Activated CD4-positive, alpha-beta T cell treated with anti-CD3 and anti-CD28 coated beads for 36 hours (primary cell): ENCODE results near the gene CTSO. TPM values are rescaled to one million over a fixed set of nuclear protein-coding genes. Genes with fewer than 3 reads are reported as not detected.
"Not testable (repeated sequence)": the region's sequence is repeated elsewhere in the genome, so short reads cannot be mapped to it uniquely, and the experiment has no call there.

Experiments used
- ATAC-seq: fragments of 200-7000 bp; cut with Tn5 transposase; one replicate; pipeline ENCODE4 v1.10.0; 2021; ENCODE audit warnings: mild to moderate bottlenecking, moderate library complexity
- CTCF ChIA-PET: fragments of 350-600 bp; sonication (Branson Sonifier 250); formaldehyde crosslinking; loops from one replicate; lab custom pipeline; 2021; ENCODE audit warnings: antibody characterized with exemption; lab: Charles Lee
- POLR2A ChIA-PET: fragments of 350-600 bp; sonication (Branson Sonifier 250); formaldehyde crosslinking; loops from one replicate; lab custom pipeline; 2021; ENCODE audit warnings: antibody characterized with exemption, inconsistent platforms; lab: Charles Lee
- DNase-seq: peaks from one replicate; pipeline ENCODE4 v3.0.0-alpha.2; 2020
- H3K27ac Mint-ChIP-seq: one replicate; pipeline ENCODE4 v1.8.0; 2021; ENCODE audit warnings: mixed read lengths
- H3K27me3 Mint-ChIP-seq: one replicate; pipeline ENCODE4 v1.8.0; 2021; ENCODE audit warnings: mixed read lengths
- H3K36me3 Mint-ChIP-seq: one replicate; pipeline ENCODE4 v1.8.0; 2021; ENCODE audit warnings: low read depth, mixed read lengths
- H3K4me1 Mint-ChIP-seq: one replicate; pipeline ENCODE4 v1.8.0; 2021; ENCODE audit warnings: mixed read lengths
- H3K4me3 Mint-ChIP-seq: one replicate; pipeline ENCODE4 v1.8.0; 2021; ENCODE audit warnings: mild to moderate bottlenecking, moderate library complexity, mixed read lengths
- H3K9me3 Mint-ChIP-seq: one replicate; pipeline ENCODE4 v1.8.0; 2021; ENCODE audit warnings: low read depth, mixed read lengths
- intact Hi-C, 2 experiments: fragments of 100-400 bp; cut with DNase I in 1 of 2; cut with micrococcal nuclease in 1 of 2; formaldehyde crosslinking; loops; one replicate each; pipeline versions ENCODE4 v1.14.2 to v1.15.1; 2022 to 2024; cut with DNase I, micrococcal nuclease
- total RNA-seq, 2 experiments: library from RNA; stranded (reverse); gene quantifications; one replicate each; pipeline ENCODE4 v1.2.3, GENCODE V29; 2021

CTSO gene
- total RNA-seq, 2 experiments from 2014 or later, result 2.6 to 3.0 TPM

DNA sequence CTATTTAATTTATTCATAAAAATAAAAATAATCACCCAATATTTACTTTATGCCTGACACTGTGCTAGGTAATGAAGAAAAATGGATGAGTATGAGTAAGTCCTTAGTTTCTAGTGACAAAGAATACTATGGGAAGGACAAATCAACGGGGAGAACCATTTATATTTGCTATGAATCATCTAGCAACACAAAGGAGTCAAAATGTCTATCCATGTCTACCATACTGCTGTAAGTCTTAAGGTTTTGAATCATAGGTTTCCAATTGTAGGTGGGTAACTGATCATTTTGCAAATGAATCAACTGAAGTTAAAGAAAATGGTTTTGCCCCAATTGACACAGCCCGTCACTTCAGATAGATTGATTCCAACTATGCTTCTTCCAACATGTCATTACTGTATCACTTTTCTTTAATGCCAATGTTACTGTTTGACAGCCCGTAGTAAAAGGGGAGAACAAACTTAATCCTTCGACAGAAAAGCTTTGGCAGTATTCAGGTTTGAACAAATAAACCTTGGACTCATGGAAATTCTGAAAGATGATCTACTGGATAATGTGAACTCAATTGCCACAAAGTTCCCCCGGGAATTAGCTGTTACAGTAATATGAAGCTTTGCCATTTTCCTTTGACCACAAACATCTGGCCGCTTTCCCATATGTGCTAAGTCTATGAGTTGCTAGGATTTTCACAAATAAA is 47.0 kb downstream of the CTSO start:
- no peaks in the 10 kb centered on the region for H3K4me1 Mint-ChIP-seq
- ATAC-seq, result peak; percentile 47
- no peaks in the 10 kb centered on the region for H3K9me3 Mint-ChIP-seq
- intact Hi-C loops, result no loop called here
- H3K27ac Mint-ChIP-seq, result no peak overlapping the region
- ChIA-PET POLR2A (no interaction called here), CTCF (no interaction called here)
- no peak for DNase-seq
- no peaks in the 10 kb centered on the region for H3K36me3 Mint-ChIP-seq
- H3K4me3 Mint-ChIP-seq, result no peak overlapping the region
- H3K27me3 Mint-ChIP-seq, result peaks cover 16% of the 10 kb centered on the region

DNA sequence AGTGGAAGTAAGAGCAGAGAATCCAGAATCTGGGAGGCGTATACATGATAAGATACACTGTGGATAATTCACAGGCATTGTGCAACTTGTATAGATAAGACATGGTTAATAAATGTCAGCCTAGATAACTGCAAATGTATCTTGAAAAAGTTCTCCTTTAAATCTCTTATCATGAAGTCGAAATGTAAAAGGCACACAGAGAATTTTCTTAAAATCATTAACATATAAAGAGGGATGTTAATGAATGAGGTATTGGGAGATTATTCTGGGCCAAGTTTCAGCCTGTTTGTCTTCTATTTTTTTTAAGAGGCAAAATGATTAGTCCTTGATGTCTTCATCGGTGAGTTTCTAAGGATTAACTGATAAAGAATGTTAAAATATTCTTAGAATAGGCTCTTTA is 49.3 kb downstream of the CTSO start:
- H3K9me3 Mint-ChIP-seq, result no peaks in the 10 kb centered on the region
- ChIA-PET POLR2A (no interaction called here), CTCF (no interaction called here)
- peaks cover 12% of the 10 kb centered on the region for H3K27me3 Mint-ChIP-seq
- ATAC-seq (no peak), DNase-seq (no peak)
- intact Hi-C loops, result no loop called here
- no peak overlapping the region for H3K4me3 Mint-ChIP-seq
- H3K27ac Mint-ChIP-seq, result no peak overlapping the region
- no peaks in the 10 kb centered on the region for H3K4me1 Mint-ChIP-seq
- H3K36me3 Mint-ChIP-seq, result no peaks in the 10 kb centered on the region

DNA sequence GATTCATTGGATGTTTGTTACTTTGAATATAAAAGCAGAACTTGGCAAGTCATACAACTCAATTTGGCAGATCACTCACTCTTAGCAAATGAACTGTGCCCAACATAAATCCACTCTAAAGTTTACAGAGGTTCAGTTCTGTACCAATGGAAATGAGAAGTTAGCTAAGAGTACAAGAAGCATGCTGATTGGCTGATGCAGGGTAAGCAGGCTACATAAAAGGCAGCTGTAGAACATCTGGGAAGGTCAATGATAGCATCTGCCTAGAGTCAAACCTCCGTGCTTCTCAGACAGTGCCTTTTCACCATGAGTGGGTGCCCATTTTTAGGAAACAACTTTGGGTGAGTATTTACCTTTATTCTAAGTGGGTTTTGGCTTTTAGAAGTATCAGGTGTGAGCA is 50.2 kb downstream of the CTSO start, which contains the start of gene TDO2:
Gene TDO2, plus strand, starts transcription at position 244 of the 400 bp plus-strand sequence. Its CDS starts 63 bp downstream, at position 307.
- CTCF ChIA-PET, result no interaction called here

DNA sequence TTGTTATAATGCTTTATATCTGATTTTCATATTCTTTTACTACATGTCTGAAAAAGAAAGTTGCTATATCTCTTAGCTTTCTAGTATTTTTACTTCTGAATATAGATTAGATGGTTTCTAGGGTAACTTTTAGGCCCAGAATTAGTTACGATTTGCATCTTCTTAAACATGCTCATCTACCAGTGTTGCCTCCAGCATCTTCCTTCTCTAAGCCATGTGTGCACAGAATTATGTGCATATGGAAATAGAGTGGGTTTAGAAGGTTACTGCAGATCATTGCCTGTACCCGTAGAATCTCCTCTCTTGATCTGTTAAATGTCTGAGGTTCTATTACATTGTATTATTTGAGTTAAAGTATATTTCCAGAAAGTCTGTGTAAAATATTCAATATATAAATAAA is 52.7 kb downstream of the CTSO start:
- Mint-ChIP-seq H3K27me3 (no peaks in the 10 kb centered on the region), H3K36me3 (no peaks in the 10 kb centered on the region), H3K4me3 (no peak overlapping the region), H3K4me1 (no peaks in the 10 kb centered on the region), H3K27ac (no peak overlapping the region), H3K9me3 (peaks cover 7% of the 10 kb centered on the region)
- ChIA-PET CTCF (no interaction called here), POLR2A (no interaction called here)
- intact Hi-C loops, result no loop called here
- ATAC-seq (no peak), DNase-seq (no peak)

More for the DNA sequence above, 50.2 kb downstream of the CTSO start, which contains the start of gene TDO2:
- Mint-ChIP-seq H3K9me3 (peaks cover under 1% of the 10 kb centered on the region), H3K36me3 (no peaks in the 10 kb centered on the region), H3K27me3 (peaks cover 9% of the 10 kb centered on the region), H3K4me1 (no peaks in the 10 kb centered on the region), H3K27ac (no peak within 1 kb of the TSS), H3K4me3 (no peak within 1 kb of the TSS)
- ATAC-seq, result no peak
- POLR2A ChIA-PET, result no interaction called here
- intact Hi-C loops, result no loop called here
- no peak for DNase-seq

DNA sequence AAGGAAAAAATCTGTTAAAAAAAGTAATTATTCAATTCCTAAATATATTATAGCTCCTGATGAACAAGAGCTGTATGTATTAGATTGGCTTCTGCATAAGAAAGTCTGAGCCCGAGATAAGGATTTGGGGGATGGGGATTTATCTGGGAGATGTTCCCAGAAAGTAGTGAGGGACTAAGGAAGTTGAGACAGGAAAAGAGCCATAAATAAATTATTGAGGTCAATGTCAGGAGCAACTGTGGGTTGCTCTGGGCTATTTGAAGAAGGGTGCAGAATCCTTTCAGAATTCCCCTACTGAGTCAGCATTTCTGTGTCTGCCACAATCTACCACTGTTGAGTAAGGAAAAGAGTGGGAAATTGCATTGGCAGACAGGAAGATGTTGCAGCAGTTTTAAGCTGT is 53.3 kb downstream of the CTSO start:
- no peaks in the 10 kb centered on the region for H3K4me1 Mint-ChIP-seq
- H3K27me3 Mint-ChIP-seq, result no peaks in the 10 kb centered on the region
- peaks cover 7% of the 10 kb centered on the region for H3K9me3 Mint-ChIP-seq
- ChIA-PET POLR2A (no interaction called here), CTCF (no interaction called here)
- ATAC-seq (no peak), DNase-seq (no peak)
- no peak overlapping the region for H3K27ac Mint-ChIP-seq
- H3K36me3 Mint-ChIP-seq, result no peaks in the 10 kb centered on the region
- H3K4me3 Mint-ChIP-seq, result no peak overlapping the region
- intact Hi-C loops, result no loop called here

DNA sequence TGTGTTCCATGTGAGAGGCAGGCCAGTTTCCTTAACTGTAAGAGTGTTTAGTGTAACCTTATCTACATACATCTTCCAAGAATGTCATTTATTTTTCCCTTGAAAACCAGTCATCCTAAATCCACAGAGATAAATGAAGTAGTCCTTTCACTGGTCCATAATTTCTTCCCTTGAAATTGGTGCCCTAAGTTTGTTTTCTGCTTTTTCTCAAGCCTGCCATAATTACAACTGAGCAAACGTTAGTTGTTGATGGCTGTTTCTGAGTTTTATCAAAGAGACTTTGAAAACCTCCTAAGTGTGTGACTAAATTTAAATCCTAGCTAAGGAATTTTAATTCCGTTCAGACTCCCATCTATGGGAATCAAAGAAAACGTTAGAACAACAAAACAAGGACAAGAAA is 53.8 kb downstream of the CTSO start:
- no peak for DNase-seq
- CTCF ChIA-PET, result no interaction called here
- no peaks in the 10 kb centered on the region for H3K4me1 Mint-ChIP-seq
- no peak overlapping the region for H3K4me3 Mint-ChIP-seq
- intact Hi-C loops, result no loop called here
- peaks cover 7% of the 10 kb centered on the region for H3K9me3 Mint-ChIP-seq
- no peaks in the 10 kb centered on the region for H3K27me3 Mint-ChIP-seq
- ATAC-seq, result no peak
- H3K36me3 Mint-ChIP-seq, result no peaks in the 10 kb centered on the region
- POLR2A ChIA-PET, result no interaction called here
- no peak overlapping the region for H3K27ac Mint-ChIP-seq

DNA sequence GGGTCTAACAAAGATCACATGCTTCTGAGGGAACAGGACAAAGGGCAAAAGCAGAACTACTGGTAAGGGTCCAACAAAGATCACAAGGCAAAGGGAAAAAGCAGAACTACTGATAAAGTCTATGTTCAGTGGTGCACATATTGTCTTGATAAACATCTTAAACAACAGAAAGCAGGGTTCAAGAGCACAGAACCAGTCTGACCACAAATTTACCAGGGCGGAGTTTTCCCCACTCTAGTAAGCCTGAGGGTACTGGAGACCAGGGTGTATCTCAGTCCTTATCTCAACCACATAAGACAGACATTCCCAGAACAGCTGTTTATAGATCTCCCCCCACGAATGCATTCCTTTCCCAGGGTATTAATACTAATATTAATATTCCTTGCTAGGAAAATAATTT is 55.3 kb downstream of the CTSO start:
- H3K27me3 Mint-ChIP-seq, H3K36me3 Mint-ChIP-seq, H3K9me3 Mint-ChIP-seq, CTCF ChIA-PET, H3K27ac Mint-ChIP-seq, H3K4me1 Mint-ChIP-seq, POLR2A ChIA-PET, ATAC-seq, DNase-seq, intact Hi-C loops, H3K4me3 Mint-ChIP-seq: not testable (repeated sequence)

DNA sequence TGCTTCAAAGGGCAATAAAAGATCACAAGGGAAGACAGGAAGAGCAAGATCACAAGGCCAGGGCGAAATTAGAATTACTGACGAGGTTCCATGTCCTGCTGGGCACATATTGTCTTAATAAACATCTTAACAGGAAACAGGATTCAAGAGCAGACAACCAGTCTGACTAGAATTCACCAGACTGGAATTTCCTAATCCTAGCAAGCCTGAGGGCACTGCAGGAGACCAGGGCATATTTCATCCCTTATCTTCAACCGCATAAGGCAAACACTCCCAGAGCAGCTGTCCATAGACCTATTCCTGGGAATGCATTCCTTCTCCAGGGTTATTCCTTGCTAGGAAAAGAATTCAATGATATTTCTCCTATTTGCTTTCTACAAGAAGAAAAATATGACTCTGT is 62.6 kb downstream of the CTSO start:
- Mint-ChIP-seq H3K27me3 (peaks cover 20% of the 10 kb centered on the region), H3K4me1 (no peaks in the 10 kb centered on the region), H3K4me3 (no peak overlapping the region), H3K9me3 (no peaks in the 10 kb centered on the region), H3K27ac (no peak overlapping the region), H3K36me3 (no peaks in the 10 kb centered on the region)
- no peak for ATAC-seq
- intact Hi-C loops, result no loop called here
- ChIA-PET CTCF (no interaction called here), POLR2A (no interaction called here)
- DNase-seq, result no peak

DNA sequence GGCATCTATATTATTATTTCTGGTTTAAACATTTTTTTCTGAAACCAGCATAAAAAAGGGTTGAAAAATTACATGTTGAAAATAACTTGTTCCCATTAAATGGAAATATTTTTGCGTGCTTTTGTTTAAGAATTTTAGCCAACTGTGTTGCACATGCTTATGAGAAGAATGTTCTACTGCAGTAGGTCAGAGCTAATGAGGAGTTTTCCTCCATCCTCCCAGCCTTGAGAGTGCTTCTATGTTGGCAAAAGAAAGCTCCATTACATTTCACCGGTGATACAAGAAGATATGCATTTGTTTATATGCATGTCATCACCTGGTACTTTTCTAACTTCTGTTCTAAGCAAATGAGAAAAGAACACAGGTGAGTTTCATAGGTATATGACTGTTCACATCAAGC is 63.7 kb downstream of the CTSO start:
- Mint-ChIP-seq H3K27me3 (peaks cover 20% of the 10 kb centered on the region), H3K4me3 (no peak overlapping the region), H3K36me3 (no peaks in the 10 kb centered on the region), H3K4me1 (no peaks in the 10 kb centered on the region), H3K27ac (no peak overlapping the region), H3K9me3 (no peaks in the 10 kb centered on the region)
- ATAC-seq, result no peak
- ChIA-PET POLR2A (no interaction called here), CTCF (no interaction called here)
- intact Hi-C loops, result no loop called here
- DNase-seq, result no peak

DNA sequence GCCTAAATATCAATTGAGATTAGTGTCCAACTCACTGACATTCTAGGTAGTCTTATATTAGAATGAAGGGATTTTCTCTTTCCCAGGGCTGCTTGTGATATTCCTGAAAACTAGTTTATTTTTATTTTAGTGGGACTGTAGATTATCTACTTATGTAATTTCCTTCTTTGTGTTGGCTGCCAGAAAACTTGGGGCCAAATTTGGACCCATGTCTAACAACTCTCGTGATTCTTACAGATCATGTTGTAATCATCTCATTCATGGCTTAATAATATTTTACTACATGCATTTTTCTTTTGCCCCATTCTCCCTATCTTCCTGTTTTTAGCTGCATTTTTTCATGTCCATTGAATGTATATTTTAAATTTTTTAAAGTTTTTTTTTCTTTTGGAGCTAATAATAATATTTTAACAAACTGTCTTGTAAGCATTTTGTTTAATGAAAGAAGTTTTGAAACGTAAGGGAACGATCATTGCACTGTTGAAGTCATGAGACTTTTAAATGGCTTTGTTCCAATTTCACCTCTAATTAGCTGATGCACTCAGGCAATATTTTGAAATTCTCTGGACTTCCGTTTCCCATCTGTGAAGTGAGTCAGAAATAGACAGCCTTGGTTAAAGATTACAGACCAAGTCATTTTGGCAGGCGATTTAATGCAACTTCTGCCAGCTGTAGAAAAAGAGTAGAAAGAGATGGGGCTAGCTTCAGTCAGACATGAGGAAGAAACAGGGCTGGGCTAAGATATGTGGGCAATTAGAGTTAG is 64.5 kb downstream of the CTSO start:
- H3K4me3 Mint-ChIP-seq, result no peak overlapping the region
- H3K27ac Mint-ChIP-seq, result no peak overlapping the region
- ChIA-PET POLR2A (no interaction called here), CTCF (interaction anchor here (0.7 kb wide), 1 partner anchor 96 kb away, joined by 3 read pairs; no protein-coding TSS in a partner anchor)
- peaks cover 20% of the 10 kb centered on the region for H3K27me3 Mint-ChIP-seq
- no peaks in the 10 kb centered on the region for H3K9me3 Mint-ChIP-seq
- DNase-seq (no peak), ATAC-seq (no peak)
- H3K4me1 Mint-ChIP-seq, result no peaks in the 10 kb centered on the region
- intact Hi-C loops, result no loop called here
- no peaks in the 10 kb centered on the region for H3K36me3 Mint-ChIP-seq

DNA sequence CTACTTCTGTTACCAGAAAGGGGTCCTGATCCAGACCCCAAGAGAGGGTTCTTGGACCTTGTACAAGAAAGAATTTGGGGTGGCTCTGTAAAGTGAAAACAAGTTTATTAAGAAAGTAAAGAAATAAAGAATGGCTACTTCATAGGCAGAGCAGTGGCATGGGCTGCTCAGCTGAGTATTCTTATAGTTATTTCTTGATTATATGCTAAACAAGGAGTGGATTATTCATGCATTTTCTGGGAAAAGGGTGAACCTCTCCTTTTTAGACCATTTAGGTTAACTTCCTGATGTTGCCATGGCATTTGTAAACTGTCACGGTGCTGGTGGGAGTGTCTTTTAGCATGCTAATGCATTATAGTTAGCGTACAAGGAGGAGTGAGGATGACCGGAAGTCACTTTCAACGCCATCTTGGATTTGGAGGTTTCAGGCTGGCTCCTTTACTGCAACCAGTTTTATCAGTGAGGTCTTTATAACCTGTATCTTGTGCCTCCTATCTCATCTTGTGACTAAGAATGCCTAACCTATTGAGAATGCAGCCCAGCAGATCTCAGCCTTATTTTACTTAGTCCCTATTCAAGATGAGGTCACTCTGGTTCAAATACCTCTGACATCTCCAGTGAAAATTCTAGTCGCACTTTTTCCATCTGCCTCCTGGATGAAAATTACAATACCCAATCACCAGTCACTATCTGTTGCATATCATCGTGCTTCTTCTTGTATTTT is 65.7 kb downstream of the CTSO start:
- no peak for ATAC-seq
- CTCF ChIA-PET, result no interaction called here
- no peak overlapping the region for H3K4me3 Mint-ChIP-seq

More for the DNA sequence above, 65.7 kb downstream of the CTSO start:
- Mint-ChIP-seq H3K4me1 (no peaks in the 10 kb centered on the region), H3K27ac (no peak overlapping the region), H3K36me3 (no peaks in the 10 kb centered on the region), H3K27me3 (peaks cover 16% of the 10 kb centered on the region), H3K9me3 (no peaks in the 10 kb centered on the region)
- DNase-seq, result no peak
- POLR2A ChIA-PET, result no interaction called here
- intact Hi-C loops, result no loop called here
